ENCODE data around the gene SLC38A10.

The SLC38A10 gene

DNA sequence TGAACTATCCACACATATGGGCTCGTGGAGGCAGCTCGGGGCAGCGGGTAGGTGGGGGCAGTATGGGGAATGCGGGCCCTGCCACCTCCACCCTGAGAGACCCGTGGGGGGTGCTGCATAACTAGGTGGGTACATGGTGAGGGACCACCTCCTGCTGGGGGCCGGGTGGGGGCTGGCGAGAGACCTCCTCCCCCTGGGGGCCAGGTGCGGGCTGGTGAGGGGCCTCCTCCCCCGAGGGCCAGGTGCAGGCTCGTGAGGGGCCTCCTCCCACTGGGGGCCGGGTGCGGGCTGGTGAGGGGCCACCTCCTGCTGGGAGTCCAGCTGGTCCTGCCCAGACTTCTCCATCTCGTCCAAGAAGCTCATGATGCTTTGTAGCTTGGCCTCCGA lies 97.7 kb downstream of the SLC38A10 start:
- no peak overlapping the region for H3K4me3 ChIP-seq (ENCODE audit: low read depth, low read length)
- H3K4me1 ChIP-seq (ENCODE audit: control insufficient read depth, insufficient read depth, low read length), result no peaks in the 10 kb centered on the region; the same call in 1 of the 2 replicates
- peaks cover 58% of the 10 kb centered on the region for H3K36me3 ChIP-seq (ENCODE audit: control insufficient read depth, insufficient read depth, low read length)
- no peak overlapping the region for H3K9ac ChIP-seq (ENCODE audit: low read length)
- H3K27ac ChIP-seq (ENCODE audit: low read depth, low read length), result no peak overlapping the region
- H3K9me3 ChIP-seq (ENCODE audit: control insufficient read depth, insufficient read depth, low read depth, low read length), result no peaks in the 10 kb centered on the region
- H3K27me3 ChIP-seq (ENCODE audit: control insufficient read depth, insufficient read depth, low read length), result no peaks in the 10 kb centered on the region

DNA sequence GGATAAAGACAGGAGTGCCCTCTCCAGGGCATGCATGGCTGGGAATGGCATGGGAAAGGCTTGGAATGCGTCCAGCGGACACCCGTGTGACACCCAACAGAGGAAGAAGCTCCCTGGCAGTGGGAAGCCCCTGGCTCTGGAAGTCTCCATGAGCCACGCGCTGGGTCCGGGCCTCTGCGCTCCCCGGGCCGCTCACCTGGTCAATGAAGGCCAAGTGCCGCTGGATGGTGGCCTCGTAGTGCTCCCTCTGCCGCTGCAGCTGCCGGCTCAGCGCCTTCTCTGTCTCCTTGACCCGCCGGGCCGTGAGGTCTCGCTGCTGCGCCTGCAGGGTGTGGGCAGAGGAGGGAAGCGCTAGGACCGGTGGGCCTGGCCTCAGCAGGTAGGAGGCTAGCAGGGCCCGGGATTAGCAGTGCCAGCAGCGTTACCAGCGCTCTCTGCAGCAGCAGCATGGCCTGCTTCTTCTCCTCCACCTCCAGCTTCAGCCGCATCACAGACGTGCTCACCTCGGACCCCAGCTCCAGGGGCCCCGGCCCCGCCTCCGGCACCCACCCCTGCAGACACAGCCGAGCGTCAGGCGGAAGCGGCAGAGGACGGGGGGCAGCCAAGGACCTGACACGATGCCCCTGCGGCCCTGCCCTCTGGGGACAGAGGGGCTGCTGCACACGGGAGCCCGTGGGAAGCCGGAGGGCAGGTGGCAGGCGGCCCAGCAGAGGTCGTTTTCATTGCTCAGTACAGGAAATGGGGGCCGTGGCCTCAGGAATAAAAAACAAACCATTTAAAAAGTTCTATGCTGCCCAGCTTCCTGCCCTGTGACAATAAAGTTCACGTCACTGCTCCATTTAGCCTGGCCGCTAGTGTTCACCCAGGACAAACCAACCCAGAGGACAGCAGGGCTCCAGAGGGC lies 98.3 kb downstream of the SLC38A10 start:
- H3K9ac ChIP-seq (ENCODE audit: low read length), result no peak overlapping the region
- H3K36me3 ChIP-seq (ENCODE audit: control insufficient read depth, insufficient read depth, low read length), result peaks cover 56% of the 10 kb centered on the region
- H3K27ac ChIP-seq (ENCODE audit: low read depth, low read length), result no peak overlapping the region
- no peaks in the 10 kb centered on the region; the same call in 1 of the 2 replicates for H3K4me1 ChIP-seq (ENCODE audit: control insufficient read depth, insufficient read depth, low read length)
- H3K4me3 ChIP-seq (ENCODE audit: low read depth, low read length), result no peak overlapping the region
- no peaks in the 10 kb centered on the region for H3K9me3 ChIP-seq (ENCODE audit: control insufficient read depth, insufficient read depth, low read depth, low read length)
- H3K27me3 ChIP-seq (ENCODE audit: control insufficient read depth, insufficient read depth, low read length), result no peaks in the 10 kb centered on the region

DNA sequence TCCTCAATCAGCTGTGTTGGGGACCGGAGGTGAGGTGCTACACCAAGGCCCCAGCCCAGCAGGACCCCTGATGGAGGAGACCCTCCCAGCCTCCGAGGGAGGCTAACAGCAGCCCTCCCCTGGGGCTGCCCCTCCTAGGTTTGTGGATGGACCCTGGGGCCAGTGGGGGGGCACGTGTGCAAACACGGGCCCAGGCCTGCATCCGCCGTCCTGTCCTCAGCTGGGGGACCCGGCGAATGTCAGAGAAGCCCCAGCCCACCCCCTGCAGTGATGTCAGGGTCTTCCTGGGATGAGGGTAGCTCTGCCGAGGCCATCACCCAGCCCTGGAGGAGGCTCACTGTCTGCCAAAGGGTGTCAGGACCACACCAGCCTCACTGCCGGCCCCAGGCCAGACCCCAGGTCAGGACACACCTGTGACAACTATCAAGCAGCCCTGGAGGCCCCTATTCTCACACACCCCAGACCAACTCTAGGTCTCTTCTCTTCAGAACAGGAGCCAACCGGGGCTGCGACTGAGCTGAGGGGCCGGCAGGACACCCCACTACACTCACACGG lies 99.1 kb downstream of the SLC38A10 start:
- Histone ChIP-seq H3K27ac (ENCODE audit: low read depth, low read length) (no peak overlapping the region), H3K27me3 (ENCODE audit: control insufficient read depth, insufficient read depth, low read length) (no peaks in the 10 kb centered on the region), H3K9ac (ENCODE audit: low read length) (no peak overlapping the region), H3K4me1 (ENCODE audit: control insufficient read depth, insufficient read depth, low read length) (no peaks in the 10 kb centered on the region; the same call in 1 of the 2 replicates), H3K9me3 (ENCODE audit: control insufficient read depth, insufficient read depth, low read depth, low read length) (no peaks in the 10 kb centered on the region), H3K36me3 (ENCODE audit: control insufficient read depth, insufficient read depth, low read length) (peaks cover 62% of the 10 kb centered on the region), H3K4me3 (ENCODE audit: low read depth, low read length) (no peak overlapping the region)

Measured in HUES6 (cell line).